Measurements from ENCODE around the gene DGKD.

Gene DGKD

DNA sequence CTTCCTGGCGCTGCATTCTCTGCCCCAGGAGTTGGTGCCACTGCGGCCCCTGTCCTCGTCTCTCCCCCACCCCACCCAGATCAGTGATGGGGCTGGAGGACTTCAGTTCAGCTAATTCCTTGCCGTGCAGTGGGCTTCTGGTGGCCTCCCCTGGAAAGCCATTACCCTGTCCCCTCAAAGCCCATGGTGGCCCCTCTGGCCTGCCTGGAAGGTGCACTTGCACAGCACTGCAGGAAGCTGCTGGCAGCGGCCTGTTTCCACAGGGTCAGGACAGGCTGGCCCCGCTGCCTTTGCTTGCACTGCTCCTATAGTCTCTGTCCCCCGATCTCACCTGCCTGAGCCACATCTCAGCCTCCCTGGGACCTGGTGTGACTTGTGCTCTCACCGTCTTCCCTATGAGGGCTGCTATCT lies 107.2 kb downstream of the DGKD start:
- no peak for DNase-seq (ENCODE audit: low read depth in 2 of 2)

DNA sequence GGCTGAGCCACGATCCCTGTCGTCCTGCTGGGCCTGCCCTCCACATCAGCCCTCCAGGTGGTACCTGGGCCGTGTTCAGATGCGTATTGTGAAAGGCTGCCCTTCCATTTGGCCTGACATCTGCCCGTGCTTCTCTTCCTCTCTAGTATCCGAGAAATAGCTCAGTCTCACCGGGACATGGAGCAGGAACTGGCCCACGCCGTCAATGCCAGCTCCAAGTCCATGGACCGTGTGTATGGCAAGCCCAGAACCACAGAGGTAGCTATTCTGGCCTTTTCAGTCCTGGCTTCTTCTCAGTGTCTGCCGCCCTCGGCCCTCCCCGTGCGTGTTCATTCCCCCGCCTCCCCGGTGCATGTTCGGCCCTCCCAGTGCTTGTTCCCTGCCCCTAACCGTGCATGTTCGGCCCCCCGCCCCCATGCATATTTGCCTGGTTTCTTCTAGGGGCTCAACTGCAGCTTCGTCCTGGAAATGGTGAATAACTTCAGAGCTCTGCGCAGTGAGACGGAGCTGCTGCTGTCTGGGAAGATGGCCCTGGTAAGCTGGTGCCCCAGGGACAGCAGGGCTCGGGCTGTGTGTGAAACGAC lies 108.0 kb downstream of the DGKD start:
- DNase-seq (ENCODE audit: low read depth in 2 of 2), result no peak

DNA sequence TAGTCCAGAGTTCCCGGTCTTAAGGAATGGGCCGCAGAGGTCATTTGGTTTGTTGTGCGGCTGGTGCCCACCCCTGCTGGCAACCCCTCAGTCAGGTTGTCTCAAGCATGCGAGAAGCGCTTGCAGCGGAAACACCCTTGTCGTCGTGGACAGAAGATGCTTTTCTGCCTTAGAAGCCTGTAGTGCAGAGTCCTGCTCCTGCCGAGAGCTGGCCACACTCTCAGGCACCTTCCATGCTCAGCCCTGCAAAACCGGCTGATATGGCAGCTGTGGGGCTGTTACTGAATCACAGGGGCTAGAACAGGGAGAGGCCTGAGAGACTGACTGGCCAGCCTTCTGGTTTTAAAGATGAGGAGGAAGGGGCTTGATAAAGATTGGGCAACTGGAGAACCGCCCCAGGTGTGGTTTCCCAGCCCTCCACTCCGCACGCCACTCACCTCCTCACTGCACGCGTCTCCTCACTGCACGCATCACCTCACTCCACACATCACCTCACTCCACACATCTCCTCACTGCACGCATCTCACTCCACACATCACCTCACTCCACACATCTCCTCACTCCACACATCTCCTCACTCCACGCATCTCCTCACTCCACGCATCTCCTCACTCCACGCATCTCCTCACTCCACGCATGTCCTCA lies 108.7 kb downstream of the DGKD start:
- no peak for DNase-seq (ENCODE audit: low read depth in 2 of 2)

DNA sequence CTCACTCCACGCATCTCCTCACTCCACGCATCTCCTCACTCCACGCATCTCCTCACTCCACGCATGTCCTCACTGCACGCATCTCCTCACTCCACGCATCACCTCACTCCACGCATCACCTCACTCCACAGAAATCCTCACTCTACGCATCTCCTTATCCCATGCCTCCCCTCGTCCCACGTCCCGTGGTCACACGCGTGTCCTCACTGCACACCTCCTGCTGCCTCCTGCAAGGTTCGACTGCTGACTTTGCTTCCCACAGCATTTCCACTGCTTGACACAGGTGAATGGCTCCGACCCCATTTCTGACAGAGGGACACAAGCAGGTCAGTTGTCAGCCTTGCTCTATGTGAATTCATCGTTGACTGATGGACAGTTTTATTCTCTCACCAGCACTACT lies 109.3 kb downstream of the DGKD start:
- DNase-seq (ENCODE audit: low read depth in 2 of 2), result no peak

DNA sequence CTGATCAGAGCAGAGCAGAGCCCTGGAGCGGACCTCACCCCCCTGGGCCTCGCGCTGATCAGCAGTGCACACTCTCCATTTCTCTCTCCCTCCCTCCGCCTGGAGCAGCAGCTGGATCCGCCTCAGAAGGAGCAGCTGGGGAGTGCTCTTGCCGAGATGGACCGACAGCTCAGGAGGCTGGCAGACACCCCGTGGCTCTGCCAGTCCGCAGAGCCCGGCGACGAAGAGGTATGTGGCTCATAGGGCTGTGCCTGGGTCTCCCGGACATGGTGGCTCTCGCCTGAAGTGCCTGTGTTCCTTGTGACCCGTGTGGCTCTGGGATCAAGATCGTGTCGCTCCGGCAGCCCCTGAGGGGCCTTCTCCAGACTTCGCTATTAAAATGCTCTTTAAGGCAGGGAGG lies 109.8 kb downstream of the DGKD start:
- no peak for DNase-seq (ENCODE audit: low read depth in 2 of 2)

DNA sequence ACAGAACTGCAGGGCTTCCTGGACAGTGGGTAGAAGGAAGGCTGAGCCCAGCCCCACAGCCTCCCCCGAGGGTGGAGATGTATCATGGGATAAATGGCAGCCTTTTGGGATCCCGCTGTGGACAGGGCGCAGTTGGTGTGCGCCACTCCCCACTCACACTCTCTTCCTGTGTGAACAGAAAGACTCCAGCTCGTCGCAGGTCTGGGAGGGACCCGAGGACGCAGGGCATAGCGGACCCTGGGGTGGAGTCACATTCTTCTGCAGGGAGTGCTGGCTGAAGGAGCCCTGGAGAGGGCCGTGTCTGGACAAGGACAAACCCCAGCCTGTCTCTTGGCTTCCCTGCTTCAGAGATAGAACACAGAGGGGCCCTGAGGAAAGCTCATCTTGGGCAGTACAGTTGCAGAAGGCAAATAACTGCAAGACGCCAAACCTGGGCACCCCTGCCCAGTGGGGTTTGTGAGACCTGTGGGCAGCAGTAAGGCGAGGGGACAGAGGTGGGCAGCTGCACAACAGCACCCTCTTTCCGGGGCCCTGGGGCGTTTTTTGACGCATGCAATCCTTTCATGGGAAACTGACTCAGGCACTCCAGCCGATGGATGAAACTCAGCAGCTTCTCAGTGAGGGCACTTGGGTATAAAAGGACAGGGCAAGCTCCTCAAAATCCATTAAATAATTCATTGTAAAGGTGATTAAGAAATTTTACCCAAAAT lies 110.4 kb downstream of the DGKD start:
- DNase-seq (ENCODE audit: low read depth in 2 of 2), result no peak

DNA sequence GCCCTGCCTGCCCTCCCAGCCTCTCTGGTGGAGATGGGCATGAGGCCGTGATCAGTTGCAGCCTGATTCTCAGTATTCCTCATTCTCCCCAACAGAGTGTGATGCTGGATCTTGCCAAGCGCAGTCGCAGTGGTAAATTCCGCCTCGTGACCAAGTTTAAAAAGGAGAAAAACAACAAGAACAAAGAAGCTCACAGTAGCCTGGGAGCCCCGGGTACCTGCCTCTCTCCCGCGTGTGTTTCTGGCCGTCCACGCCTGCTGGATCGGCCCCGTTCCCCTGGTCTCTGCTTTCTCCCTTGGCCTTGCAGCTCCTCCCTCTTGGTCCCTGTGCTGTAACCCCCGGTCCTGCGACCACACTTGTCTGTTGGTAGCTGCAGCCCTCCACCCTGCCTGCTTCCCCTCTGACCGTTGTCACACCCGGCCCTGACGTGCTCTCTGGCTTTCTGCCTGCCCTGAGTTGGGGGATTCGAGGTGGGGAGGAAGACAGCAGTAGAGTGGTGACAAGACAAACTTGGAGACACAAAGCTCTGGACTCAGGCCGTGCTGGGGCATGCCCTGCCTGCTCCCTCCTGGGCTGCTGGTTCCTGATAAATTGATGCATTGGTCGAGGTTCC lies 112.8 kb downstream of the DGKD start:
- DNase-seq (ENCODE audit: low read depth in 2 of 2), result no peak

DNA sequence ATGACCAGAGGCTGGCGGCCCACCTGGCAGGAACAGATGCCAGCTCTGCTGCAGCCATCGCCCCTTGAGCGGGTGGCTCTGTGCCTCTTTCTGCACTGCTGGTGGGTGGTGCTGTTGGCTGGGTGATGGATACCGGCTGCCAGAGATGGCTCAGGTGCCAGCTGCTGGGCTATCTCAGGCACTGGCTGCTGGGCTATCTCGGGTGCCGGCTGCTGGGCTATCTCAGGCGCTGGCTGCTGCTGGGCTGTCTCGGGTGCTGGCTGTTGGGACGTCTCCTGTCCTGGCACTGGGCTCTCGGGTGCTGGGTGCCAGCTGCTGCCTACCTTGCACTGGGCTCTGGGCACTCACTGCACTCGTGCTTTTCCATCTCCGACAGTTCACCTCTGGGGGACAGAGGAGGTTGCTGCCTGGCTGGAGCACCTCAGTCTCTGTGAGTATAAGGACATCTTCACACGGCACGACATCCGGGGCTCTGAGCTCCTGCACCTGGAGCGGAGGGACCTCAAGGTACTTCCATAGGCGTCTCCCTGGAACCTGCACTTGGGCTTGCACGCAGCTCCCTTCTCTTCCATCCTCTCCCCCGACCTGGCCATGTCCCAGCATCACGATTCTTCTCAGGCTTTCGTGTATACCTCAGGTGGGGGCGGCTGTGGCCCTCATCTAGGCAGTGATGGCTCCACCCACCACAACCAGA lies 113.9 kb downstream of the DGKD start:
- no peak for DNase-seq (ENCODE audit: low read depth in 2 of 2)

DNA sequence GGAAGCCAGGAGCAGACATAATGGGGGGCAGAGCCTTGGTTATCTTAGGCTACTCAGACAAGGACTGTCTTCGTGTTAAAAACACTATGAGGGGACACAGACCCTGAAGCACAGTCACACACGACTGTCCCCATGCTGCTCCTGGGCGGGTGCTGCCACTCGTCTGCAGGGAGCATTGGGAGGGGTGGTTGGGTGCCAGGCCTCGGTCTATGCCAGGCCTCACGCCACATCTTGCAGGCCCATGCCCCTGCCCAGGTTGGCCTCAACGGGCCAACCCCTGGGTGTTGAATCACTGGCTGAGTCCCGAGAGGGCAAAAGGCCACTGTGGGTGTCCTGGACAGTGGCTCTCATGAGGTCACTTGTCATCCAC lies 114.4 kb downstream of the DGKD start:
- DNase-seq (ENCODE audit: low read depth in 2 of 2), result no peak

DNA sequence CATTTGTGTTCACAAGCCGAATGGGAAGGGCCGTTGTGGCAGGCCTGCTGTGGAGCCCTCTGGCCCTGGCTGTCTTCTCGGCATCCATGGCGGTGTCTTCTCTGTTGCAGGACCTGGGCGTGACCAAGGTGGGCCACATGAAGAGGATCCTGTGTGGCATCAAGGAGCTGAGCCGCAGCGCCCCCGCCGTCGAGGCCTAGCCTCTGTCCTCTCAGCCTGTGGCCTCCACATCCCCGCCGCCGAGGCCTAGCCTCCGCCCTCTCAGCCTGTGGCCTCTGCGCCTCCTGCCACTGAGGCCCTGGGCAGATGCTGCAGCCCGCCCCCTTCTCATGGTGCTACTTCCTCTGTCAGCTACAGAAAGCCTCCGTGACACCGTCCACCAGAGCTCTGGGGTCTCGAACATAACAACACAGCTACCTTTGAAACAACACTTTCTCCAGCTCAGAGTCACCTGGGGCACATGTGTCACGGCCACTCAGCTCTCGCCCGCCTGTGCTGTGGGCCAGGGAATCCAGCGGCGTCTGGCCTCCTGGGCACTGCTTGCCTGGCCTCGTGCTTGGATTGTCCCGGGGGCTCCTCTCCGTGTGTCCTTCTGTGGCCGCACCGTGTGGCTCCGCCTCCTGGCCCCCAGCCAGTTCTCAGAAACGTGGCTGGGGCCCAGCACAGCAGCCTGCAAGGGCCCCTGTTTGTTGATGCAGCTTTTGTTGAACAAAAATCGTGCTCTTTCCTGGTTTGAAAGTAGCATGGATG lies 115.1 kb downstream of the DGKD start:
- DNase-seq (ENCODE audit: low read depth in 2 of 2), result no peak

DNA sequence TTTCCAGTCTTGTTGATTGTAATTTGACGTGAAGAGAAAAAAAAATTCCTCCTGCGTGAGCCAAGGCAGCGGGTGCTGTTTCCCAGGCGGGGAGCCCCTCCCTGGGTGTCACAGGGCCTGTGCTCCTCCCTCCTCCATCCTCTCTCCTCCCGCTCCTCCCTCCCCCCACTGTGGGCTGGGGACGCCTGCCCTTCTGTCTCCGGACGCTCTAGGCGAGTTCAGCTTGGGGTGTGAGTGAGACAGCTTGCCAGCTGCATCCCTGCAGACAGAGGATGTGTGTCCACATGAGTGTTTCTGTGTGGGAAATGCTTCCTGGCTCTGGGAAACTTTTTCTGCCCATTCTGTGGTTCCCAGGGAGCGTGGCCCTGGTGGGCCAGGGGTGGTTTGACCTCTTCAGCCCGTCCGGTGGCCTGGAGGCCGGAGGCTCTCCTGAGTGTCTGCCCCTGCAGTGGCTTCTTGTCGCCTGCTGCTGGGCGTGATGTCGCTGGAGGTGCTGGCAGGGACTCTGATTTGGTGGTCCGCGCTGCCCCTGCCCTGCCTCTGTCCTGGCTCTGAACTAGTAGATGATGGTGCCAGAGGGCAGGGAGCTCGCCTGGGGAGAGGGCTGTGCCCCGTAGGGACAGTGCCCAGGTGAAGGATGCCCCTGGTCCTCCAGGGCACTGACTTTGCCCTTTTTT lies 115.9 kb downstream of the DGKD start:
- DNase-seq (ENCODE audit: low read depth in 2 of 2), result no peak

DNA sequence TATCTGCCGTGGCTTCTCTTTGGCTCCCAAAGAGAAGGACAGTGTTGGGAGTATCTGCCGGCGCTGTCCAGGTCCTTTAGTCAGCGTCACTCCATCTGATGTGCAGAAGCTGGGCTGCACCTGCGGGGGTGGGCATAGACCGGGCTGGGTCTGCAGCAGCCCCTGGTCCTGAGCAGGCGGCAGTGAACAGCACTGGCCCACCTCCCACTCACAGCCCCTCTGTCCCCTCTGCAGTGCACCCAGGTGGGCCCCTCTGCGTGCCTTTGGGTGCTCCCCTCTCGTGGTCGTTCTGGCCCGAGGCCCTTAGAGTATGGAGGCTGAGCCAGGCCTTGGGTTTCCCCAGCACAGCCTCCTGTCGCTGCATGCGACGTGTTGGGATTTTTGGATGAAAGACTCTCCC lies 116.5 kb downstream of the DGKD start:
- no peak for DNase-seq (ENCODE audit: low read depth in 2 of 2)

DNA sequence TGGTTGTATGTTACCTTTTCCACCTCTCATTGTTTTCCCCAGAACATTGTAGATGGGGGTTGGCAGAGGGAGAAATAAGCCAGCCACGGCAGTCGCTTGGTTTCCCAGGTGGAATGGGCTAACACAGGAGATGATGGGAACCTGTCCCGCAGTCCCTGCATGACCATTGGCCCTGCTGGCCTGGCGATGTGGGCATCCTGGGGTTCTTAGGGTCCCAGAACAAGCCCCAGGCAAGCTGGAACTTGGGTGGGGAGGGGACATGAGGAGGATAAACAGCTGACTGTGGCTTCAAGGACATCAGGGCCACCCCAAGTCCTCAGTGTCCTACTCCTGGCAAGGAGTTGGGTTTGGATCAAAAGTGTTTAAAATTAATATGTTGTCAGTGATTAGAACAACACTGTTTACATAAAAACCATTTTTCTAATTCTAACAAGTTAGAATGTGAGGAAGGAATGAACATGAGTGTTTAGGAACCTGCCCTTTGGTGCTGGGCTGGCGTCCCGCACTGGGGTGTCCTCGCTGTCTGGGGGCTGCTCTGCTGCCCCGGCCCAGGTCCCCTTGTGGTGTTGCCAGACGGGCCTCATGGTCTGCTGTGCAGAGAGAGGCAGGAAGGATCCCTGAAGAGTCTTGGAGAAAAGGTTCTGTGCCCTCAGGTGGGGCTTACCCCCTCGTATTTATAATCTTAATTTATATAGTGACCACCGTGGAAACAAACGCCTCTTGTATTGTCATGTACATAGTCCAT lies 117.2 kb downstream of the DGKD start:
- no peak for DNase-seq (ENCODE audit: low read depth in 2 of 2)

DNA sequence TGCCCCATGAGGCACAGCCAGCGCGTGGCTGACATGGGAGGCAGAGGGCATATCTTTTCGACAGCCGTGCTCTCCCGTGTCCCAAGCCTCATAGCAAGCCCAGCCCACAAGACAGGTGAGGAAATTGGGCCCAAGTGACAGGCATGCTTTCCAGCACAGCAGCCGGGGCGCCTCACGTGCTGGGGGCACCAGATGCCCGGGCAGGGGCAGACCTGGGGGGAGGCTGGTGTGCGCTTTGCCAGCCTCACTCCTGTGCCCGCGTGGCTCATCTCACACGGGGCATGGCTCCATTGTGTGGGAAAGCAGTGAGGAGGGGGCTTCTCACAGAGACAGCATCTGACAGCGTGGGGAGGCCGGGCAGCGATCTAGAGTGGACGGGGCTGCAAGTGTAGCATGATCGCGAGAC lies 119.1 kb downstream of the DGKD start:
- no peak for DNase-seq (ENCODE audit: low read depth in 2 of 2)

DNA sequence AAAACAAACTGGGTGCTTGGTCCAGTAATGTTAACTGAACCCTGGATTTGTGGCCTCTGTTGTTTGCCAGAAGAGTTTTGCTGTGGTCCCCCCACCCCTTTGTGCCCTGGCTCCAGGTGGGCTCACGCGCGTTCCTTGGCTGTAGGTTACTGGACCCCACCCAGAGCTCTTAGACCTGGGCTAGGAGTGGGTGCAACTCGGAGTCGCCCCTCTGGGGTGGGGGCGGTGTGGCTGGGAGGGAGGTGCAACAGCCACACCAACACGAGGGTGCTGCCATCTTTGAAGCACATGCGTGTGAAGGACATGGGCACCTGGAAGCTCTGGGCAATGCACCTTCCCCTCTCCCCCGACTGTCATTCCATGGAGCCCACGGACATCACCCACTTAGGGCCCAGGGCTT lies 119.6 kb downstream of the DGKD start:
- DNase-seq (ENCODE audit: low read depth in 2 of 2), result no peak

DNA sequence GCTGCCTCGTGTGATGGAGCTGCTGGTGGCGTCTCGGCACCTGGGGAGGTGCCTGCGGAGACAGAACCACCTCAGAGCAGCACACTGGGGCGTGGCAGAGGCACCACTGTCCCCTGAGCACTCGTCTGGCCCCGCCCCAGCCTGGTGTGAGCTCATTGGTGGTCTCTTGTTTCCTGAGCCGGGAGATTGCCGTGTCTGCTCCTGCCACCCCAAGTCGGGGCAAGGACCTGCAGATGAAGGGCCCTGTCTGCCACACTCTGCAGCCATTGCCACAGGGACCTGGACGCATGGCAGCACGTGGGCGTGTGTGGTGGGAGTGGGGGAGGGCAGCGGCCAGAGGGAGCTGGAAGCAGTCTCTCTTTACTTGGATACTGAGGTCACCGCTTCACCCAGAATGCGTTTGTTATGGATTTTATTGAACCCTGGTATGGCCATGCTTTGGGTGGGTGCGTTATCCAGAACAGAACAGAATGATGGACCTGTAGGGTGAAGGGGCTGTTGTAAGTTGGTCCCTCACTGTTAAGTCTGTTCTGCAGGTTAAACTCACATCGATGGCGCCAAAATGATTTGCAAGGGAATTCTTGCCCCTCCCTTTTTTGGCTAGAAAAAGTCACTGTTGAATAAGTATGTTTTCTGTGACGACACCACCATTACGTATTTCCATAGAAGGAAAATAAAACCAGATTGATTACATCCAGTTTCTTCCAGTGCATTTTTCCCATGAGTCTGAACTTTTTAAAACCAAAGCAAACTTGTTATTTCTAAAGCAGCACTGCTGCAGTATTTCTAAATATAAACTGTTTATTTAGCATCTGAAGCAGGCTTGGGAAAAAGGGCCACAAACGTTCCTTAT lies 120.2 kb downstream of the DGKD start:
- no peak for DNase-seq (ENCODE audit: low read depth in 2 of 2)

DNA sequence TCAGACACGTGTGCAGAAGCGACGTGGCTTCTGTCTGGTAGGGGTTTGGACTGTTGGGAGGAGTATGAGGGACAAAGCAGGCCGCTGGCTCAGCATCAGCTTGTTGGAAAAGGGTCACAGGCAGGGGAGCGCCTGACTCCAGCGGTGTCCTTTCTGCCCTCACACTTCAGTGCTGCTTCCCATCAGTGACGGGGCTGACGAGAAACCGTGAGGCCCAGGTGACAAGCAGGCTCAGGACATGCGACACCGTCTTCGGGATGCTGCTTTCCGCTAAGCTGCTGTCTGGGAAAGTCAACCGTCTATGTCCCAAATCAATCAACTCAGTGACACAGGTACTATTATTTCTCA lies 121.7 kb downstream of the DGKD start:
- DNase-seq (ENCODE audit: low read depth in 2 of 2), result no peak

DNA sequence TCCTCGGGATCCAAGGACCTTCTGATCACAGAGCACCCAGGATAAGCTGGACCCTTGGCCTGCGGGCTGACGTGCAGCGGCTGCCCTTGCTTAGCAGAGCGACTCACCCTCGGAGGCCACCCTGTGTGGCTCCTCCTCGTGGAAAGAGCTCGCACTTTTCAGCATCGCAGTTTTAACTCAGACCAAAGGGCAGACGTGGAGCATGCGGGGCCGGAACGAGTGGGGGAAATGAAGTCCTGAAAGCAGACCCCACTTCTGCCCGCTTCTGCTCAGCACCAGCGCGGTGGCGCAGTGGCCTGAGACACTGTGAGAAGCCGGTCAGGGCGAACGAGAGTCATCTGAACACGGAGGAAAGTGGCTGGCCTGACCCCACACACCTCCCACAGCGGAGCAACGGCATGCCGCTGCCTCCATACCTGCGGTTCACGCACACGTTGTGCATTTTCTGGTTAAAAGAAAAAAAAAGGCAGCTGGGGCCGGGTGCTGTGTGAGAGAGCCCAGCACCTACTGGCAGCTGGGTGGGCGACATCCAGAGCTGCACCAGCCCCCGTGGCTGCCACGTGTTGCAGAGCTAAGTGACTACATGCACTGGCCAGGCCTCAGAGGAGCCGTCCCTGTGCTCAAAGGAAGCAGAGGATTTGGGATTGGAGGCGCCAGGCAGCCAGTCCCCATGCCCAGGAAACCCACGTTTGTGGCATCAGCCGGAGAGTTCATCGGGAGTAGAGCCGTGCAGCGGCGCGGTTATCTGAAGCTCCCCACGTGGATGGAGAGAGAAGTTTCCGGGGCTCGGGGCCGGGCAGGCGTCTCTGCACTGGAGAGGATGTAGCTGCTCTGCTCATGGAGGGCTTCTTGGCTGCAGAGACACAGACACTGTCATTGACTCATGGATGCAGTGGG lies 122.6 kb downstream of the DGKD start:
- DNase-seq (ENCODE audit: low read depth in 2 of 2), result no peak
